Choroid plexus epithelial cell (primary cell): Measurements from ENCODE around the gene SUGT1.
"Not testable (repeated sequence)": the region's sequence is repeated elsewhere in the genome, so short reads cannot be mapped to it uniquely, and the experiment has no call there.

Source experiments
- DNase-seq: peaks from one replicate; pipeline ENCODE4 v3.0.0-alpha.2; 2010; ENCODE audit warnings: low read depth
- H3K4me3 ChIP-seq: 2 replicates; pipeline ENCODE4 v1.5.1; 2011; ENCODE audit warnings: low read depth, mild to moderate bottlenecking, control low read depth, low read length, moderate library complexity
- CTCF ChIP-seq: conservative IDR thresholded peaks from 2 replicates; pipeline ENCODE4 v1.5.1; 2011; ENCODE audit warnings: low read depth, mild to moderate bottlenecking, control low read depth, inconsistent platforms, low read length, moderate library complexity

SUGT1 gene

GRCh38 chr13:52652196-52652979, at the start of gene SUGT1:
Gene SUGT1 (plus strand): TSS chr13:52652836. CDS start chr13:52652921, 85 bp downstream.
- H3K4me3 ChIP-seq = peak within 1 kb of the TSS; percentile 95
- TF ChIP-seq CTCF = peak; percentile 77
- peak; percentile 99 for DNase-seq

GRCh38 chr13:52603316-52603715, 49.3 kb upstream of the SUGT1 start:
- not testable (repeated sequence) for DNase-seq, H3K4me3 ChIP-seq

- not testable (repeated sequence) for H3K4me3 ChIP-seq
- peak; percentile 22 for DNase-seq
Observed at GRCh38 chr13:52606126-52606525, 46.5 kb upstream of the SUGT1 start.

GRCh38 chr13:52606795-52607194, 45.8 kb upstream of the SUGT1 start:
- H3K4me3 ChIP-seq = not testable (repeated sequence)
- DNase-seq = peak; percentile 60

GRCh38 chr13:52608184-52608583, 44.5 kb upstream of the SUGT1 start:
- not testable (repeated sequence) for DNase-seq
- TF ChIP-seq CTCF = peak; percentile 23

GRCh38 chr13:52609013-52609606, 43.5 kb upstream of the SUGT1 start:
- peak; percentile 74 for DNase-seq
- not testable (repeated sequence) for H3K4me3 ChIP-seq
- peak; percentile 49 for TF ChIP-seq CTCF

More at GRCh38 chr13:52608184-52608583, 44.5 kb upstream of the SUGT1 start:
- H3K4me3 ChIP-seq = not testable (repeated sequence)

GRCh38 chr13:52610158-52610557, 42.5 kb upstream of the SUGT1 start:
- not testable (repeated sequence) for DNase-seq

GRCh38 chr13:52615134-52615801, 37.4 kb upstream of the SUGT1 start:
- H3K4me3 ChIP-seq = no peak overlapping the region
- no peak for TF ChIP-seq CTCF
- DNase-seq = no peak

More at GRCh38 chr13:52610158-52610557, 42.5 kb upstream of the SUGT1 start:
- H3K4me3 ChIP-seq = not testable (repeated sequence)

GRCh38 chr13:52615812-52616211, 36.8 kb upstream of the SUGT1 start:
- no peak for DNase-seq
- H3K4me3 ChIP-seq = no peak overlapping the region
- TF ChIP-seq CTCF = no peak
